Endodermal cell (in vitro differentiated cells): Measurements from ENCODE around the gene SLC38A4. TPM values are rescaled to one million over a fixed set of nuclear protein-coding genes. Genes with fewer than 3 reads are reported as not detected.

Source experiments
- DNase-seq: peaks from one replicate; pipeline ENCODE4 v3.0.0-alpha.2; 2017
- H3K27ac ChIP-seq: 2 replicates; pipeline ENCODE4 v1.5.1; 2013; ENCODE audit warnings: mild to moderate bottlenecking, low read depth, low read length, moderate library complexity
- H3K27me3 ChIP-seq: 2 replicates; pipeline ENCODE4 v1.6.1; 2013; ENCODE audit warnings: mild to moderate bottlenecking, low read length, moderate library complexity; ENCODE audit not compliant: insufficient read depth, control insufficient read depth, poor library complexity, severe bottlenecking
- H3K36me3 ChIP-seq: 2 replicates; pipeline ENCODE4 v1.7.0; 2013; ENCODE audit warnings: mild to moderate bottlenecking, low read length, moderate library complexity; ENCODE audit not compliant: control insufficient read depth, insufficient read depth
- H3K4me1 ChIP-seq: one replicate; pipeline ENCODE4 v1.7.0; 2013; ENCODE audit warnings: low read length; ENCODE audit not compliant: control insufficient read depth, insufficient read depth
- H3K4me3 ChIP-seq: 2 replicates; pipeline ENCODE4 v1.5.1; 2013; ENCODE audit warnings: mild to moderate bottlenecking, low read length, moderate library complexity
- H3K9ac ChIP-seq: 2 replicates; pipeline ENCODE4 v1.6.1; 2013; ENCODE audit warnings: mild to moderate bottlenecking, low read length, moderate library complexity; ENCODE audit not compliant: poor library complexity, severe bottlenecking; ENCODE audit errors: extremely low read depth
- H3K9me3 ChIP-seq: 2 replicates; pipeline ENCODE4 v1.6.1; 2013; ENCODE audit warnings: mild to moderate bottlenecking, low read length, moderate library complexity; ENCODE audit not compliant: control insufficient read depth
- H3K27ac Mint-ChIP-seq: 2 replicates; pipeline ENCODE4 v1.8.0; 2020; ENCODE audit warnings: mixed read lengths
- H3K27me3 Mint-ChIP-seq: 2 replicates; pipeline ENCODE4 v1.8.0; 2021; ENCODE audit warnings: mild to moderate bottlenecking, mixed read lengths; ENCODE audit not compliant: insufficient read depth
- H3K36me3 Mint-ChIP-seq: 2 replicates; pipeline ENCODE4 v1.8.0; 2020; ENCODE audit warnings: low read depth, mixed read lengths
- H3K4me1 Mint-ChIP-seq: 2 replicates; pipeline ENCODE4 v1.8.0; 2020; ENCODE audit warnings: mixed read lengths
- H3K4me3 Mint-ChIP-seq: 2 replicates; pipeline ENCODE4 v1.8.0; 2020; ENCODE audit warnings: mild to moderate bottlenecking, moderate library complexity, mixed read lengths
- H3K9me3 Mint-ChIP-seq: 2 replicates; pipeline ENCODE4 v1.8.0; 2020; ENCODE audit warnings: mild to moderate bottlenecking, mixed read lengths
- WGBS, 2 experiments: methylation state at CpG; one replicate each; pipeline versions ENCODE4 v1.1.5 to v1.1.7; 2013; ENCODE audit warnings: missing lambda C conversion rate in 2 of 2, mixed read lengths in 1 of 2; ENCODE audit not compliant: insufficient coverage in 1 of 2, insufficient read length in 1 of 2; 5-methylcytosine and 5-hydroxymethylcytosine counted together
- total RNA-seq, 2 donors: library from RNA; stranded (reverse); fragmentation: NEBNext Ultra II Directional in 1 of 2; extraction: Animal tissue kit (Norgen Biotek cat#: 25700) in 1 of 2; gene quantifications; 2 replicates in 1 of 2; 3 replicates in 1 of 2; pipeline ENCODE4 v1.2.1, GENCODE V29; 2021
- TF ChIP-seq, protein P1 (sequence below): fragments of 200-600 bp; sonication (generic); conservative IDR thresholded peaks from 2 replicates; pipeline ENCODE4 v1.5.0; 2021; ENCODE audit warnings: antibody characterized with exemption, mild to moderate bottlenecking

SLC38A4 gene
- total RNA-seq, 2 donors from 2014 or later = 0.62 TPM; not detected in 1

DNA sequence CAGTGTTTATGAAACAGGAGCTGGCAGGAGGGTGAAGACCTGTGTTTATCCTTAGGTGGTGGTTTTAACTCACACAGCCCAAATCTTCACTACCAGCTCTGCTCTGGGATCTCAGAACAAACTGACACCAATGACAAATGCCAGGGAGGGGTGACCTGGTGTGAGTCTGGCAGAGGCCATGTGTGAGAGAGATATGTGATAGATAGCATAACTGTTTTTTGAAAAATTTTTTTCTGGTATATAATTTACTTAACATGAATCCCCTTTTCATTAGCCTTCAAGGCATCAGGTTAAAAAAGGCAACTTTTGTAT, 51.5 kb downstream of the SLC38A4 start:
- TF ChIP-seq, protein P1, sequence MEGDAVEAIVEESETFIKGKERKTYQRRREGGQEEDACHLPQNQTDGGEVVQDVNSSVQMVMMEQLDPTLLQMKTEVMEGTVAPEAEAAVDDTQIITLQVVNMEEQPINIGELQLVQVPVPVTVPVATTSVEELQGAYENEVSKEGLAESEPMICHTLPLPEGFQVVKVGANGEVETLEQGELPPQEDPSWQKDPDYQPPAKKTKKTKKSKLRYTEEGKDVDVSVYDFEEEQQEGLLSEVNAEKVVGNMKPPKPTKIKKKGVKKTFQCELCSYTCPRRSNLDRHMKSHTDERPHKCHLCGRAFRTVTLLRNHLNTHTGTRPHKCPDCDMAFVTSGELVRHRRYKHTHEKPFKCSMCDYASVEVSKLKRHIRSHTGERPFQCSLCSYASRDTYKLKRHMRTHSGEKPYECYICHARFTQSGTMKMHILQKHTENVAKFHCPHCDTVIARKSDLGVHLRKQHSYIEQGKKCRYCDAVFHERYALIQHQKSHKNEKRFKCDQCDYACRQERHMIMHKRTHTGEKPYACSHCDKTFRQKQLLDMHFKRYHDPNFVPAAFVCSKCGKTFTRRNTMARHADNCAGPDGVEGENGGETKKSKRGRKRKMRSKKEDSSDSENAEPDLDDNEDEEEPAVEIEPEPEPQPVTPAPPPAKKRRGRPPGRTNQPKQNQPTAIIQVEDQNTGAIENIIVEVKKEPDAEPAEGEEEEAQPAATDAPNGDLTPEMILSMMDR = no peak

DNA sequence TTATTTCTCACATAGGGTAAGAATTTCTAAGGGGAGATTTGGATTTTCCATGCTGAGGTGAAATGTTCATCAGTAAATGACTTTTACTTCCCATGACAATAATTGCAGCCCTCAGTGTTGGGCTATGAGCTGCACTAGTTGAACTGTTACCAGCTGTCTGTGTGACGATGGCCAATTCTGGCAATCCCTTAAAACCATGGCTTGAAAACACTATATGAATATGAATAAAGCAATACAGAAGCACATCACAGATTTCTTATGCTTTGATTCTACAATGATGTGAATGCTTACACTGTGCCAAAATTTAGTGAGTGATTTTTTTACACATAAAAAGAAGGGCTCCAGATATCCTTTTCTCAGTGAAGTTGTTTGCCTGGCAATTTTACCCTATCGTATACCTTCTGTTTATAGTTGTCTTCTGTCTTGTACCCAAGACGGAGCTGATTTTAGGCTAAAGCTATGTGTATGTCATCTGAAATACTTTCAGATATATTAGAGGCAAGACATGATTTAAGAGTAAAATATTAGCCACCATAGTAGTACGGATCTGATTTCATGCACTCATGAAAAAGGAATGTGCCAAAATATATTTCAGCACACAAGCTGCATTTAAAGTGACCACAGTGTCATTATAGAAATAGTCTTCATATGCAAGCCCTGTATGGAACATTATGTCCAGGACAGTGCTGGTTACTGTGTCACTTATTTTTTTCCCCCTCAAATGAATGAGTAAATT, 52.0 kb downstream of the SLC38A4 start:
- no peaks in the 10 kb centered on the region for H3K27me3 ChIP-seq
- Mint-ChIP-seq H3K36me3 (no peaks in the 10 kb centered on the region), H3K4me3 (no peak overlapping the region), H3K4me1 (peaks cover 14% of the 10 kb centered on the region), H3K27me3 (no peaks in the 10 kb centered on the region), H3K9me3 (no peaks in the 10 kb centered on the region), H3K27ac (no peak overlapping the region)
- no peak overlapping the region for H3K27ac ChIP-seq
- no peaks in the 10 kb centered on the region for H3K9me3 ChIP-seq
- H3K4me1 ChIP-seq = no peaks in the 10 kb centered on the region
- TF ChIP-seq, protein P1 = no peak
- no peak overlapping the region for H3K4me3 ChIP-seq
- no peak overlapping the region for H3K9ac ChIP-seq
- WGBS, 2 experiments = 89 to 97% methylated on average over 3 to 4 of the region's 4 CpGs
- no peak for DNase-seq
- H3K36me3 ChIP-seq = no peaks in the 10 kb centered on the region

More for the DNA sequence above, 51.5 kb downstream of the SLC38A4 start:
- H3K9me3 ChIP-seq = no peaks in the 10 kb centered on the region
- H3K4me1 ChIP-seq = no peaks in the 10 kb centered on the region
- H3K36me3 ChIP-seq = no peaks in the 10 kb centered on the region
- H3K9ac ChIP-seq = no peak overlapping the region
- no peak overlapping the region for H3K27ac ChIP-seq
- Mint-ChIP-seq H3K4me1 (peaks cover 14% of the 10 kb centered on the region), H3K9me3 (no peaks in the 10 kb centered on the region), H3K27me3 (no peaks in the 10 kb centered on the region), H3K36me3 (no peaks in the 10 kb centered on the region), H3K27ac (no peak overlapping the region), H3K4me3 (no peak overlapping the region)
- H3K27me3 ChIP-seq = no peaks in the 10 kb centered on the region
- DNase-seq = no peak
- no peak overlapping the region for H3K4me3 ChIP-seq

DNA sequence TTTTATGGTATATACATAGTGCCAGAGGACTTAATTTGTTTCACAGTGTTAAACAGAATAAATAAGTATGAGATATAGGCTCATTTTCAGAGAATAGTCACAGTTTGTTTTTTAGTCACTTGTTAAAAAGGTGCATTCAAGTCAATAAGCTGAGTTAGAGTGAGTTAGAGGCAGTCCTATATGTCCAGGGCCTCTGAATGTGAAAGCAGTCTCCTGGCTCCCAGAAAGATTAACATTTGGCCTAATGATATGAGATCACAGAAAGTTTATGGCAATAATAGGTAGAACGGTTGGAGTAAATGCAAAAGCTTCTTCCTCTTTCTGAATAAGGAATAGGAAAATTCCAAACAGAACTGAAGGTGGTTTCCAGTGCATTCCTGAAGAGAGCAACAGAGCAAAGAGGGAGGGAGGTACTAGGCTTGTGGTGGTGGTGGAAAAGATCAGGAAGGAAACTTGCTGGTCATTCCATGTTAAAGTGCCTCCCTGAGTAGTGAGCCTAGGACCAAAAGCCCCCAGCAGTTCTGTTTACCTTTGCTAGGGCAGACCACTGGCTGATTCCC, 54.4 kb downstream of the SLC38A4 start:
- WGBS, 2 experiments = 78 to 100% methylated on average over 1 of the region's 1 CpG
- Histone ChIP-seq H3K27ac (no peak overlapping the region), H3K9ac (no peak overlapping the region), H3K4me3 (no peak overlapping the region), H3K36me3 (no peaks in the 10 kb centered on the region), H3K4me1 (no peaks in the 10 kb centered on the region), H3K9me3 (no peaks in the 10 kb centered on the region), H3K27me3 (no peaks in the 10 kb centered on the region)
- TF ChIP-seq, protein P1 = no peak
- no peak overlapping the region for H3K27ac Mint-ChIP-seq
- no peak overlapping the region for H3K4me3 Mint-ChIP-seq
- H3K4me1 Mint-ChIP-seq = peaks cover 14% of the 10 kb centered on the region
- peak; percentile 52 for DNase-seq
- H3K9me3 Mint-ChIP-seq = no peaks in the 10 kb centered on the region
- no peaks in the 10 kb centered on the region for H3K36me3 Mint-ChIP-seq
- H3K27me3 Mint-ChIP-seq = no peaks in the 10 kb centered on the region
